Measurements from ENCODE around the gene GMFB.
"Not testable (repeated sequence)": the region's sequence is repeated elsewhere in the genome, so short reads cannot be mapped to it uniquely, and the experiment has no call there.

Gene GMFB

DNA sequence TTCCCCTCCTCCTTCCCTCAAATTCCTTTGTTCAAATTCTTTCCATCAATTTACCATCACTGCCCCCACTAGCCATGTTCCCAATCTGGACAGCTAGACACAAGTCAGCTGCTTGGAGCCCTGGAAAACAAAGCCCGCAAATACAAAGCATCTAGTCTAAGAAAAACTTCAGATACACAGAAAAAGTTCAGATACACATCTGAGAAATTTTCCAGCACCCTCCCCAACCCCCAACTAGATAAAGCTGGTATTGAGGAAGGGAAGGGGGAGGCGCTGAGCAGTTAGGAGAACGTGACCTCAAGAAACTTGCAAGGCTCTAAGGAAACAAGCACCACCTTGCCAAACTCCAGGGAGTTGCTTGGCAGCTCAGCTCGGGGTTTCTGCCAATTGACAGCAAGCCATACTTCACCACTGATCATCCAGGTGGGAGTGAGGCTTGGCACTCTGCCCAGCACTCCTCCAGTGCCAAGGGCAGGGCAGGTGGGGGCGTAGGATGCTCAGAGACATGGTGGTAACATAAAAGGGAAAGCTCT is 42.6 kb downstream of the GMFB start:
- Mint-ChIP-seq H3K36me3 (ENCODE audit: low read depth) (no peaks in the 10 kb centered on the region), H3K27ac (peak overlapping the region; percentile 28), H3K27me3 (no peaks in the 10 kb centered on the region), H3K4me3 (no peak overlapping the region), H3K9me3 (no peaks in the 10 kb centered on the region), H3K4me1 (ENCODE audit: low read depth) (peaks cover 43% of the 10 kb centered on the region)
- intact Hi-C loops (cut with micrococcal nuclease) = no loop called here

DNA sequence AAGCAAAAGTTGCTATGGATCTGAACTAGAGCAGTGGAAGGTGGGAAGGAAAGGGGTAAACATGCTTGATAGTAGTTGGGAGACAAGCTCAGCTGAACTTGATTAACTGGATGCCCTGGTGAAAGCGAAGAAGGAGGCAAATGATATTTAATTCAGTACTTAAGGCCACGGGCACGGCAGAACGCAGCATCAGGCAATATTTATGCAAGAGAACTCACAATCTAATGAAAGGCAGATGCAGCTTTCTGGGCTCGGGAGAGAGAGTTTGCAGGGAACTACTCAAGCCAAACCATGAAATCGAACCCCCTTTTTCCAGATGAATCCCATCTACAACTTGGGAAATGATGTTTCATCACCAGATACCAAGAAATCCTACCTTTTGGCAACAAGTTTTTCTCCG is 44.1 kb downstream of the GMFB start:
- intact Hi-C loops (cut with micrococcal nuclease) = no loop called here
- no peaks in the 10 kb centered on the region for H3K27me3 Mint-ChIP-seq

DNA sequence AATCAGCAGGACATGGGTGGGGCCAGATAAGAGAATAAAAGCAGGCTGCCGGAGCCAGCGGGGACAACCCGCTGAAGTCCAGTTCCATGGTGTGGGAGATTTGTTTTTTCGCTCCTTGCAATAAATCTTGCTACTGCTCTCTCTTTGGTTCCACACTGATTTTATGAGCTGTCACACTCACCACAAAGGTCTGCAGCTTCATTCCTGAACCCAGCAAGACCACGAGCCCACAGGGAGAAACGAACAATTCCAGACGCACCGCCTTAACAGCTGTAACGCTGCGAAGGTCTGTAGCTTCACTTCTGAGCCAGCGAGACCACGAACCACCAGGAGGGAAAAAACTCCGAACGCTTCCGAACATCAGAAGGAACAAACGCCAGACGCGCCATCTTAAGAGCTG is 44.8 kb downstream of the GMFB start:
- Mint-ChIP-seq H3K36me3 (ENCODE audit: low read depth) (peaks cover 7% of the 10 kb centered on the region), H3K27ac (no peak overlapping the region), H3K27me3 (no peaks in the 10 kb centered on the region), H3K4me1 (ENCODE audit: low read depth) (peaks cover 47% of the 10 kb centered on the region), H3K4me3 (no peak overlapping the region), H3K9me3 (no peaks in the 10 kb centered on the region)
- intact Hi-C loops (cut with micrococcal nuclease) = no loop called here

More for the DNA sequence above, 44.1 kb downstream of the GMFB start:
- H3K4me1 Mint-ChIP-seq (ENCODE audit: low read depth) = peaks cover 44% of the 10 kb centered on the region
- H3K27ac Mint-ChIP-seq = no peak overlapping the region
- H3K4me3 Mint-ChIP-seq = no peak overlapping the region
- no peaks in the 10 kb centered on the region for H3K9me3 Mint-ChIP-seq
- peaks cover under 1% of the 10 kb centered on the region for H3K36me3 Mint-ChIP-seq (ENCODE audit: low read depth)

DNA sequence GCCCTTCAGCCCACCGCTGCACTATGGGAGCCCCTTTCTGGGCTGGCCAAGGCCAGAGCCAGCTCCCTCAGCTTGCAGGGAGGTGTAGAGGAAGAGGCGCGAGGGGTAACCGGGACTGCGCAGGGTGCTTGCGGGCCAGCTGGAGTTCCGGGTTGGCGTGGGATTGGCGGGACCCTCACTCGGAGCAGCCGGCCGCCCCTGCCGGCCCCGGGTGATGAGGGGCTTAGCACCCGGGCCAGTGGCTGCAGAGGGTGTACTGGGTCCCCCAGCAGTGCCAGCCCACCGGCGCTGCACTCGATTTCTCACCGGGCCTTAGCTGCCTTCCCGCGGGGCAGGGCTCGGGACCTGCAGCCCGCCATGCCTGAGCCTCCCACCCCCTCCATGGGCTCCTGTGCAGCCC is 45.8 kb downstream of the GMFB start:
- intact Hi-C loops (cut with micrococcal nuclease); H3K9me3 Mint-ChIP-seq; H3K27ac Mint-ChIP-seq; H3K4me3 Mint-ChIP-seq; H3K27me3 Mint-ChIP-seq: not testable (repeated sequence)
- H3K36me3 Mint-ChIP-seq (ENCODE audit: low read depth) = peaks cover 11% of the 10 kb centered on the region
- H3K4me1 Mint-ChIP-seq (ENCODE audit: low read depth) = peaks cover 40% of the 10 kb centered on the region

DNA sequence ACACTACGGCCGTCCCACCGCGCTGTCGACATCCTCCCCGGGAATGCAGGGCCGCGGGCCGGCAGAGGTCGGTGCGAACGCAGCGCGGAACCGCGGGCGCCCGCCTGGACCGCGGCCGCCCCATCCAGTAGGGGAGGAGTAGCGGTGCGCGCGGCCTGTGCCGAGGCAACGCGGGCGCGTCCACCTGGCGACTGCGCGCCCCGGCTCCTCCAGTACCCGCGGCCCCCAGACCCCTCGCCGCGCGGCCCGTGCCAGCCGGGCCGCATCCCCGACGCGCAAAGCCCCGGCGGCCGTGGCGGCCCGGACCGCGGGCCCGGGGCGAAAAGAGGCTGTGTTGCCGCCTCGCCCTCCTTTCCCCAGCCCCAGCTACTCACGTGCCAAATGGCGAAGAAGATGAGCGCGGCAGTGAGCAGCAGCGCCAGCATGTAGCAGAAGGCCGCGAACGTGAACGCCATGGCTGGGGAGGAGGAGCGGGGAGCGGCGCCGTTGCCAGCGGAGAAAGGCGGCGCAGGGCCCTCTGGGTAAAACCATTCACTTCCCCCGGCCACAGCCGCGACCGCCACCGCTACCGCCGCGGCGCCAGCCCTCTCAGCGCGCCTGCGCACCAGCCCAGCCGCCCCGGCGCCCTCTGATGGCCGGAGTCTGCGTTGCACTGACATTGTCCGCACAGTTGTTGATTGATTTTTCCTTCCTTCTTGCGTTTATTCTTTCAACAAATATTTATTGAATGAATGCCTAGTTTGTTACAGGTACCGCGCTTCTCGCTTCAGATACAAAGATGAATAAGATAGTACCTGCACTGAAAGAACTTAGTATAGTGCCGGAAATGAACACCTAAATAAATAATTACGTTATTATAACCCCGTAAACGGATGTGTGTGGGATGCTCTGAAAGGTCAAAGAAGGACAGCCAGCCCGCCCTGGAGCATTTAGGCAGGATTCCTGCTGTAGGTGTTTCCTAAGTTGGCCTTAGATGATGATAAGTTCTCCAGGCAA is 47.6 kb downstream of the GMFB start, which contains the start of gene CNIH1:
Gene CNIH1 (minus strand): TSS at position 502 of the 996 bp plus-strand sequence. CDS start 47 bp downstream, at position 455.
- H3K4me3 Mint-ChIP-seq = peak within 1 kb of the TSS; percentile 79
- H3K36me3 Mint-ChIP-seq (ENCODE audit: low read depth) = peaks cover 11% of the 10 kb centered on the region
- no peaks in the 10 kb centered on the region for H3K27me3 Mint-ChIP-seq
- peak within 1 kb of the TSS; percentile 73 for H3K27ac Mint-ChIP-seq
- peaks cover 40% of the 10 kb centered on the region for H3K4me1 Mint-ChIP-seq (ENCODE audit: low read depth)
- H3K9me3 Mint-ChIP-seq = no peaks in the 10 kb centered on the region
- intact Hi-C loops (cut with micrococcal nuclease) = loop anchor here (1.0 to 2.0 kb wide), 2 partner anchors 9 to 44 kb away; partner anchors contain the start of gene CDKN3

DNA sequence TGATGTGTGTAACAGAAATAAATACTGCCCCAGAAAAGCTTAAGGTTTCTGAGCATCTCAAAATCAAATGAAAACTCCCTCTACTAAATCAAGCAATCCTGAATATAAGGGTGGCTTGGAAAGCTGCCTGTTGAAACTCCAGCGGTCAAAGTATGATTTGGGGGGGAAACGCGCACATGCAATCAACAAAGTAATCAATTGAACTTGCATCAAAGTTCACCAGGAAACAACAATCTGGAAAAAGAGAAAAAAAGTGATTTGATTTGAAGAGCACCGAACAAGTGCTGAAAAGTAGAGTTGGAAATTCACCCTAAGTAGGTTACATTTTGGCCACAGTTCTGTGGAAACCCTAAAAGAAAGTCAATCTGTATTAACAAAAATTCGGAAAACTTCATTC is 48.3 kb downstream of the GMFB start:
- Mint-ChIP-seq H3K36me3 (ENCODE audit: low read depth) (peaks cover 18% of the 10 kb centered on the region), H3K27me3 (no peaks in the 10 kb centered on the region), H3K27ac (peak overlapping the region; percentile 73), H3K4me3 (peak overlapping the region; percentile 79), H3K4me1 (ENCODE audit: low read depth) (peaks cover 42% of the 10 kb centered on the region), H3K9me3 (no peaks in the 10 kb centered on the region)
- intact Hi-C loops (cut with micrococcal nuclease) = loop anchor here (2.0 kb wide), 1 partner anchor 44 kb away; the partner anchor contains the start of gene CDKN3

DNA sequence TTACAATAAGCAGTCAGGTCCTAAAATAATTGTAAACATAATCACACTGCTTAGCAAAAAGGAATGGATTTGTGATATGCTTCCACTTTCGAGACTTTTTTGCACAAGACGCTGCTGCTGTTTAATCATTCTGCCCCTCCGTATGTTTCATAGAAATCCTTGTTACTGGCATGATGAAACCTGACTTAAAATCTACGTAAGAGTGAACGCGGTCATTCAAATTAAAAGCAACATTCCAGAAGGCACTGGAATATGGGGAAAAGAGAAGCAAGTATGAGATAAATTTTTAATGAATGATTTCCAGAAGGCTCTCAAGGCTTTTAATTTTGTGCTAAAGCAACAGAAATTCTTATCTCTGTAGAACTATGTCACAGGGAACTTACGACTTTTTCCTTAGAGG is 48.7 kb downstream of the GMFB start:
- H3K27ac Mint-ChIP-seq = peak overlapping the region; percentile 73
- peaks cover 23% of the 10 kb centered on the region for H3K36me3 Mint-ChIP-seq (ENCODE audit: low read depth)
- intact Hi-C loops (cut with micrococcal nuclease) = loop anchor here (2.0 kb wide), 1 partner anchor 43 kb away; the partner anchor contains the start of gene CDKN3
- peak overlapping the region; percentile 79 for H3K4me3 Mint-ChIP-seq
- H3K27me3 Mint-ChIP-seq = no peaks in the 10 kb centered on the region
- H3K4me1 Mint-ChIP-seq (ENCODE audit: low read depth) = peaks cover 47% of the 10 kb centered on the region
- no peaks in the 10 kb centered on the region for H3K9me3 Mint-ChIP-seq

DNA sequence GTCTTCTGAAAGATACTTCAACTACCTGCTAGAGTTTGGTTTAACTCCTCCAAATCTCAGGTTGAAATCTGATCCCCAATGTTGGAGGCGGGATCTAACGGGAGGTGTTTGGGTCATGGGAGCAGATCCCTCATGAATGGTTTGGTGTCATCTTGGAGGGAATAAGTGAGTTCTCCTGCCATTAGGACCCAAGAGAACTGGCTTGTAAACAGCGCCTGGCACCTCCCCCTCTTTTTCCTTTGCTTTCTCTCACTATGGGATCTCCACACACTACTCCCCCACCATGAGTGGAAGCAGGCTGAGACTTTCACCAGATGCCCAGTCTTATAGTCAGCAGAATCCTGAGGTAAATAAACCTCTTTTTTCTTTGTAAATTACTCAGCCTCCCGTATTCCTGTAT is 50.1 kb downstream of the GMFB start:
- intact Hi-C loops (cut with micrococcal nuclease) = no loop called here
- Mint-ChIP-seq H3K4me1 (ENCODE audit: low read depth) (peaks cover 60% of the 10 kb centered on the region), H3K36me3 (ENCODE audit: low read depth) (peaks cover 35% of the 10 kb centered on the region), H3K9me3 (no peaks in the 10 kb centered on the region), H3K27ac (no peak overlapping the region), H3K4me3 (no peak overlapping the region), H3K27me3 (no peaks in the 10 kb centered on the region)

DNA sequence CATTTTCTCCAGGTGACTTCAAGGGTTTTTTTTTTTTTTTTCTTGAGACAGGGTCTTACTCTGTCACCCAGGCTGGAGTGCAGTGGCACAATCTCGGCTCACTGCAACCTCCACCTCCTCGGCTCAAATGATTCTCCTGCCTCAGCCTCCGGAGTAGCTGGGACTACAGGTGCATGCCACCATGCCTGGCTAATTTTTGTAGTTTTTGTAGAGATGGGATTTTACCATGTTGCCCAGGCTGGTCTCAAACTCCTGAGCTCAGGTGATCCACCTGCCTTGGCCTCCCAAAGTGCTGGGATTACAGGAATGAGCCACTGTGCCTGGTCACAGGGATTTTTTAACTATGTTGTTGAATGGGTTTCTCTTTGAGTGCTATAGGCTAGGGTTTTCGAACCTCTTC is 50.8 kb downstream of the GMFB start:
- H3K9me3 Mint-ChIP-seq; H3K27ac Mint-ChIP-seq; intact Hi-C loops (cut with micrococcal nuclease); H3K27me3 Mint-ChIP-seq; H3K4me3 Mint-ChIP-seq: not testable (repeated sequence)
- Mint-ChIP-seq H3K4me1 (ENCODE audit: low read depth) (peaks cover 62% of the 10 kb centered on the region), H3K36me3 (ENCODE audit: low read depth) (peaks cover 42% of the 10 kb centered on the region)

DNA sequence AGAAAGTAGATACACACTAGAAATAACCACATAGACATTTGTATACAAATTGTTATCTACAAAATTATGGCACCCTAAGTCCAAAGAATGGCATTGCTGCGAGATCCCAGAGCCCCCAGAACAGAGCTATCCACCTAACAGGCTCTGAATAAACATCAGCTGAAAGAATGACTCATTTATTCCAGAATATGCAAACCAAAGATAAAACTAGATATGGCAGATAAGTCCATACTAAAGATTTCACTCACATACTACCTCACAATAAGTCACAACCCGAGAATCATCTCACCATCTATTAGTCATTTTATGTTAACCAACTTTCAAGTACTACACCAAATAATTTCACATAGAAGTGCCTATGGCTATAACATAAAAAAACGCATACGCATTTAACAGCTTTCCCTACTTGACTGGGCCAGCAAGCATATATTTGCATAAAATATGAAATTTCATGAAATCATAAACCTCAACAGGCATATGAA is 53.2 kb downstream of the GMFB start:
- intact Hi-C loops (cut with micrococcal nuclease) = no loop called here
- H3K9me3 Mint-ChIP-seq = no peaks in the 10 kb centered on the region
- H3K36me3 Mint-ChIP-seq (ENCODE audit: low read depth) = peaks cover 53% of the 10 kb centered on the region
- H3K4me3 Mint-ChIP-seq = no peak overlapping the region
- H3K4me1 Mint-ChIP-seq (ENCODE audit: low read depth) = peaks cover 54% of the 10 kb centered on the region
- H3K27me3 Mint-ChIP-seq = no peaks in the 10 kb centered on the region
- H3K27ac Mint-ChIP-seq = no peak overlapping the region

DNA sequence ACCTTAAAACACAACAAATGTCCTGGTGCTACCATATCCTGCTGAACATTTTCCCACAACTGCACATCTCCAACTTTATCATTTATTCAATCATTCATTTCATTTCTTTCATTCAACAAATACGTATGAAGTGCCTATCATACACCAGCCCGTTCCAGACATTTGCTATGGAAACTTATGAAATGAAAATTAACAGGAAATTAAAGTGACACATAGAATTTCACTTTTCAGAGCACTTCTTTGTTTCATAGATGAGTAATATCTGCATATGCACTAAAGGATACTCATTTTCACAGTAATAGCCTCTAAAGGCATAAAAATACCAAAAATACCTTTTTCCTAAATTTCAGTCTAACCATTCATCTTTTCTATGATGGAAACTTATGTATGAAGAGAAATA is 60.3 kb downstream of the GMFB start:
- Mint-ChIP-seq H3K27ac (no peak overlapping the region), H3K36me3 (ENCODE audit: low read depth) (peaks cover 74% of the 10 kb centered on the region), H3K9me3 (no peaks in the 10 kb centered on the region), H3K4me3 (no peak overlapping the region), H3K27me3 (no peaks in the 10 kb centered on the region), H3K4me1 (ENCODE audit: low read depth) (peaks cover under 1% of the 10 kb centered on the region)
- intact Hi-C loops (cut with micrococcal nuclease) = no loop called here

DNA sequence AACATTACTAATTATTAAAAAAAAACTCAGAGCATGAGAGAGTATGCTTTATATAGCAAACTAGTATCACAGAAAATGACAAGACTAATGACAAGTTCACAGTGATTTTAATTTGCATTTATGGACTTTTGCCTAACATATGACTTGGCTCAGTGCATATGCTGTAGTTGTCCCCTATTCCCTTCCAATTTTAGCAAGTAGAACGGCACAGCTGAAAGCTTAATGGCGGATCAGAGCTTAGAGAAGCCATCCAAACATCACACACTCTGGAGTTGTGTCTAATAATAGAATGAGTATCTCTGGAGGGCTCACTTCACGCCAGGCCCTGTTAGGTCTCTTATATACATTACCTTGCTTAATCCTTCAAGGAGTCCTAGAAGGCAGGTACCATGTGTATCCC is 60.9 kb downstream of the GMFB start:
- intact Hi-C loops (cut with micrococcal nuclease) = no loop called here
- Mint-ChIP-seq H3K4me1 (ENCODE audit: low read depth) (no peaks in the 10 kb centered on the region), H3K9me3 (no peaks in the 10 kb centered on the region), H3K27ac (no peak overlapping the region), H3K36me3 (ENCODE audit: low read depth) (peaks cover 70% of the 10 kb centered on the region), H3K4me3 (no peak overlapping the region), H3K27me3 (no peaks in the 10 kb centered on the region)

DNA sequence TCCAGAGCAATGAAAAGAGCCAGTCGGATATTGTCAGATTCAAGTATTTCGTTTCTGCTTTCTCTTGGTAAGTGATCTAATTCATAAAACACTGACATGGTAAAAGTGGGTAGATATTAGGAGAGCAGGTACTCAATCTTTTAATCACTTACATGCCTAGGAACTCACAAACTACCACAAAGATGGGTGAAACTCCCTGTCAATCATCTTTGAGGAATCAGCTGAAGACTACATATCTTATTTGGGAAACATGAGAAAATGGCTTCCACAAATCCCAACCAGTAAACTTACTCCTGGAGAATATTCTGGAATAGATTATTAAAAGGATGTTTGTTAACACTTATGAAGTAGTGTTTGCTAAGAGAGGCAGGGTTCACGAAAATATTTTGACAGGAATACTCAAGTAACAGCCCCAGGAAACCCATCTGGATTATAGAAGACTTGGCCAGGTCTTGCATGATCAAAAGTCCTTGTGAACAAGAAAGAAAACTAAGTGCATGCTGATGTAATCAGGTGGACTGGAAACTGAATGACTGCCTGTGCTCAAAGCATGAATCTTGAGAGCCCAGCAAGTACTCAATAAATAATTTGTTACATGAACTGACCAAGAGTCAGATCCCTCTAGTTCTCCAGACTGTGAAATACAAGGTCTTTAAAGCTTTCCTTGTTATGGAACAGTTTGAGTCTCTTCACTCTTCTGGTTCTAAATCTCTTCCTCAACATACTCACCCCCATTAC is 63.1 kb downstream of the GMFB start:
- intact Hi-C loops (cut with micrococcal nuclease) = no loop called here
- H3K27me3 Mint-ChIP-seq = no peaks in the 10 kb centered on the region

DNA sequence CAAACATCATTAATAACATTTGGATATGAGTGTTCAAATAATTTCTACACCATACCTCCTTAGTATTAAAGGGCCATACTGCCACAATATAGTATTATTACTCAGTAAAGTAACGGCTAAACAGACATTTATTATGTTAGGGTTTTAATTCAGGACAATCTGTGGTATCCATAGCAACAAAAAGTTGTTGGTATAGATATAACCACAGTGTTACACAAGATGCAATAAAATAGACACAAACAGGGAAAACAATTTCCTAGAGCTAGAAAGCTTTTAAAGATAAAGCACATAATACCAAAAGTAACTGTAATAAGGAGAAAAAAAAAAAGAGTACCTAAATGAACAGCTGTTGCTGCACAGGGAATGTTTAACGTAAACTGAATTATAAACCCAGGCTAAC is 63.7 kb downstream of the GMFB start:
- H3K36me3 Mint-ChIP-seq (ENCODE audit: low read depth) = peaks cover 58% of the 10 kb centered on the region
- intact Hi-C loops (cut with micrococcal nuclease) = no loop called here
- no peaks in the 10 kb centered on the region for H3K9me3 Mint-ChIP-seq
- no peak overlapping the region for H3K4me3 Mint-ChIP-seq
- H3K4me1 Mint-ChIP-seq (ENCODE audit: low read depth) = peaks cover 8% of the 10 kb centered on the region
- H3K27me3 Mint-ChIP-seq = no peaks in the 10 kb centered on the region
- H3K27ac Mint-ChIP-seq = no peak overlapping the region

More for the DNA sequence above, 63.1 kb downstream of the GMFB start:
- H3K4me3 Mint-ChIP-seq = no peak overlapping the region
- no peaks in the 10 kb centered on the region for H3K9me3 Mint-ChIP-seq
- H3K27ac Mint-ChIP-seq = no peak overlapping the region
- H3K36me3 Mint-ChIP-seq (ENCODE audit: low read depth) = peaks cover 62% of the 10 kb centered on the region
- peaks cover 2% of the 10 kb centered on the region for H3K4me1 Mint-ChIP-seq (ENCODE audit: low read depth)

Measured in dendritic cell treated with granulocyte-macrophage colony-stimulating factor and Interleukin-4, amounts not matched to agents 40 ng/mL and 50 ng/mL, for 4 days (primary cell).